ENCODE data around the gene CSF2. TPM values are rescaled to one million over a fixed set of nuclear protein-coding genes. Genes with fewer than 3 reads are reported as not detected.

CSF2 gene
- polyA plus RNA-seq, 1 donor (not counting 4 experiments of a cell fraction or from before 2014, with no cell fraction given): 7.2 TPM

GRCh38 chr5:132067941-132068808 lies 5.4 kb upstream of the CSF2 start:
- no peak for FAIRE-seq
- Histone ChIP-seq H4K20me1 (ENCODE audit: control insufficient read depth, extremely low read depth, insufficient read depth, low read length) (no peaks in the 10 kb centered on the region), H3K27me3 (ENCODE audit: control insufficient read depth, extremely low read depth, insufficient read depth, low read length) (peaks cover 13% of the 10 kb centered on the region), H3K4me2 (ENCODE audit: control insufficient read depth, extremely low read depth, insufficient read depth, low read depth, low read length) (no peak overlapping the region), H3K36me3 (ENCODE audit: control insufficient read depth in 2 of 2, extremely low read depth in 1 of 2, insufficient read depth in 2 of 2, low read length in 2 of 2) (no peaks in the 10 kb centered on the region), H2AFZ (ENCODE audit: control insufficient read depth, low read length) (no peak overlapping the region), H3K9me1 (ENCODE audit: control insufficient read depth, extremely low read depth, insufficient read depth, low read length) (no peaks in the 10 kb centered on the region), H3K27ac (ENCODE audit: control insufficient read depth, insufficient read depth, low read length) (no peak overlapping the region), H3K9ac (ENCODE audit: control insufficient read depth, extremely low read depth, insufficient read depth, low read length) (no peak overlapping the region), H3K79me2 (ENCODE audit: control insufficient read depth, insufficient read depth, low read length) (no peaks in the 10 kb centered on the region), H3K9me3 (ENCODE audit: control insufficient read depth, low read depth, low read length) (no peaks in the 10 kb centered on the region), H3K4me3 (ENCODE audit: control insufficient read depth in 2 of 3, extremely low read depth in 1 of 3, insufficient read depth in 2 of 3, low read depth in 1 of 3, low read length in 3 of 3) (no peak overlapping the region), H3K4me1 (ENCODE audit: control insufficient read depth, extremely low read depth, insufficient read depth, low read length) (peaks cover 12% of the 10 kb centered on the region)
- TF ChIP-seq CTCF (optimal IDR thresholded peaks at IDR 0.05 in 1 of 3, IDR thresholded peaks at IDR 0.05 in 1 of 3, conservative IDR thresholded peaks at IDR 0.05 in 1 of 3; ENCODE audit: extremely low read depth in 1 of 3, insufficient read depth in 2 of 3, low read length in 3 of 3) (no peak), EZH2 (IDR thresholded peaks at IDR 0.05; ENCODE audit: low read length) (no peak)
- dilution Hi-C loops (cut with MboI; ENCODE audit: extremely low pct_ligation_motif_present, low sequenced_read_pairs): no loop called here
- DNase-seq (ENCODE audit: low read depth, low spot score): no peak

DNA sequence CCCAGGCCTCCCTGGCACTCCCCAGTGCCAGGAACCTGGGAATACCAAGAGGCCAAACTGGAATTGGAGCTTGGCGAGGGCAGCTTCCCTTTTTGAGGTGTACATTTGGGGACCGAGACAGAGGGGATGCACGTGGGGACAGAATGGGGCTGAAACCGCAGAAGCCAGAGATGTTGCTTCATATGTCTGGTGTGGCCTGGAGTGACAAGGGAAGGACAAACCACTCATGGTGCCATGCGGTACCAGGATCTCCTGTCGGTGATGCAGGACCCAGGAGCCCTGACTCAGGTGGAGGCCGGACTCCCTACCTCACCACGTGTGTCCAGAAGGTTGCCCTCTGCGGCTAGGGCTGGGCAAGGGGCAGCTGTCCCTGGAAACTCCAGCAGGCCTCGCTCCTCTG lies 4.0 kb upstream of the CSF2 start:
- Histone ChIP-seq H3K9ac (ENCODE audit: control insufficient read depth, extremely low read depth, insufficient read depth, low read length) (no peak overlapping the region), H3K27me3 (ENCODE audit: control insufficient read depth, extremely low read depth, insufficient read depth, low read length) (peaks cover 13% of the 10 kb centered on the region), H3K4me1 (ENCODE audit: control insufficient read depth, extremely low read depth, insufficient read depth, low read length) (peaks cover 25% of the 10 kb centered on the region), H4K20me1 (ENCODE audit: control insufficient read depth, extremely low read depth, insufficient read depth, low read length) (no peaks in the 10 kb centered on the region), H3K27ac (ENCODE audit: control insufficient read depth, insufficient read depth, low read length) (no peak overlapping the region), H3K36me3 (ENCODE audit: control insufficient read depth in 2 of 2, extremely low read depth in 1 of 2, insufficient read depth in 2 of 2, low read length in 2 of 2) (no peaks in the 10 kb centered on the region), H3K4me3 (ENCODE audit: control insufficient read depth in 2 of 3, extremely low read depth in 1 of 3, insufficient read depth in 2 of 3, low read depth in 1 of 3, low read length in 3 of 3) (no peak overlapping the region), H3K4me2 (ENCODE audit: control insufficient read depth, extremely low read depth, insufficient read depth, low read depth, low read length) (no peak overlapping the region), H2AFZ (ENCODE audit: control insufficient read depth, low read length) (no peak overlapping the region), H3K9me3 (ENCODE audit: control insufficient read depth, low read depth, low read length) (no peaks in the 10 kb centered on the region), H3K79me2 (ENCODE audit: control insufficient read depth, insufficient read depth, low read length) (no peaks in the 10 kb centered on the region), H3K9me1 (ENCODE audit: control insufficient read depth, extremely low read depth, insufficient read depth, low read length) (no peaks in the 10 kb centered on the region)
- TF ChIP-seq CTCF (optimal IDR thresholded peaks at IDR 0.05 in 1 of 3, IDR thresholded peaks at IDR 0.05 in 1 of 3, conservative IDR thresholded peaks at IDR 0.05 in 1 of 3; ENCODE audit: extremely low read depth in 1 of 3, insufficient read depth in 2 of 3, low read length in 3 of 3) (no peak), EZH2 (IDR thresholded peaks at IDR 0.05; ENCODE audit: low read length) (no peak)
- FAIRE-seq (no peak), DNase-seq (ENCODE audit: low read depth, low spot score) (no peak)
- dilution Hi-C loops (cut with MboI; ENCODE audit: extremely low pct_ligation_motif_present, low sequenced_read_pairs): no loop called here

All from keratinocyte (primary cell).